NCI-H2171 treated with DMSO at 0.1 percent for 48 hours (cell line): ENCODE results near the gene MBOAT1.

Experiments
- DNase-seq: peaks from one replicate; lab custom pipeline; 2025; lab: John Stamatoyannopoulos, UW

The MBOAT1 gene

GRCh38 chr6:20135677-20136268 is 76.5 kb downstream of the MBOAT1 start:
- no peak for DNase-seq

- DNase-seq = no peak
Measured at GRCh38 chr6:20134613-20135012, 77.7 kb downstream of the MBOAT1 start.

GRCh38 chr6:20129290-20130088 is 82.8 kb downstream of the MBOAT1 start:
- no peak for DNase-seq

GRCh38 chr6:20128018-20128417 is 84.3 kb downstream of the MBOAT1 start:
- DNase-seq = no peak

GRCh38 chr6:20126789-20127653 is 85.2 kb downstream of the MBOAT1 start:
- peak; percentile 88 for DNase-seq

- no peak for DNase-seq
Measured at GRCh38 chr6:20126102-20126752, 86.0 kb downstream of the MBOAT1 start.

GRCh38 chr6:20124545-20124944 is 87.7 kb downstream of the MBOAT1 start:
- no peak for DNase-seq

GRCh38 chr6:20119485-20119884 is 92.8 kb downstream of the MBOAT1 start:
- peak; percentile 75 for DNase-seq

GRCh38 chr6:20118892-20119291 is 93.4 kb downstream of the MBOAT1 start:
- DNase-seq = no peak

- no peak for DNase-seq
Measured at GRCh38 chr6:20117474-20117873, 94.8 kb downstream of the MBOAT1 start.

- DNase-seq = no peak
Measured at GRCh38 chr6:20116792-20117191, 95.5 kb downstream of the MBOAT1 start.

- peak; percentile 39 for DNase-seq
Measured at GRCh38 chr6:20115246-20115980, 96.9 kb downstream of the MBOAT1 start.

GRCh38 chr6:20113649-20114224 is 98.5 kb downstream of the MBOAT1 start:
- DNase-seq = no peak

GRCh38 chr6:20112841-20113240 is 99.4 kb downstream of the MBOAT1 start:
- no peak for DNase-seq

- no peak for DNase-seq
Measured at GRCh38 chr6:20112241-20112640, 100.0 kb downstream of the MBOAT1 start.

GRCh38 chr6:20110478-20110877 is 101.8 kb downstream of the MBOAT1 start:
- no peak for DNase-seq

GRCh38 chr6:20109526-20109925 is 102.7 kb downstream of the MBOAT1 start:
- no peak for DNase-seq

GRCh38 chr6:20105838-20106237 is 106.4 kb downstream of the MBOAT1 start:
- DNase-seq = no peak

- DNase-seq = no peak
Measured at GRCh38 chr6:20104696-20105095, 107.6 kb downstream of the MBOAT1 start.

- DNase-seq = no peak
Measured at GRCh38 chr6:20102397-20103073, 109.7 kb downstream of the MBOAT1 start.

- no peak for DNase-seq
Measured at GRCh38 chr6:20099156-20099555, 113.1 kb downstream of the MBOAT1 start.
